Stimulated activated CD8-positive, alpha-beta memory T cell treated with anti-CD3 and anti-CD28 coated beads, Interleukin-7, amount 100 ng/mL, for 48 hours (primary cell): ENCODE data around the gene PDE6C.

Source experiments
- DNase-seq, 2 donors: peaks; one replicate each; pipeline ENCODE4 v3.0.0-alpha.2; 2020; ENCODE audit warnings: low read depth in 1 of 2; ENCODE audit errors: extremely low read depth in 1 of 2

The PDE6C gene

GRCh38 chr10:93701866-93702209 lies 89.5 kb downstream of the PDE6C start:
- DNase-seq, result no peak

- peak; percentile 75 to 79 for DNase-seq
These were observed 90.1 kb downstream of the PDE6C start, which contains the start of gene FRA10AC1 for GRCh38 chr10:93702210-93703001. TSS of gene FRA10AC1 (minus strand) at chr10:93702592. CDS start at chr10:93700106, 2,486 bp downstream.

DNA sequence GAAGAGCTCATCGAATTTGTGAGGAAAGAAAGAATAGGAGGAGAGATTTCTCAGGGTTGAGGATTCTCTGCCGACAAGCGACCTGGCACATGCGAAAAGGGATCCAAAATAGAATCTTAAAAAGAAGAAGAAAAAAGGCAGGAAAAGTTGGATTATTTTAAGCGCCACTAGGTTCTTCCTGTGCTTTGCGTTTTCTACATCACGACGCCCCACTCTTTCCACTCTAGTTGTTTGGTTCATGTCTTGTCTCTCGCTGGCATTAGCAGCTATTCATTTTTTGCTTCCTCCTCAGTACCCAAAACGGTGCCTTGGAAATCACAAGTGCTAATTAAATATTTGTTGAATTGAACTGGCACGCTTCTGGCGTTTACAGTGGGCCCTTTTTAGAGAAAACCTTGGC lies 90.7 kb downstream of the PDE6C start:
- DNase-seq, result no peak

DNA sequence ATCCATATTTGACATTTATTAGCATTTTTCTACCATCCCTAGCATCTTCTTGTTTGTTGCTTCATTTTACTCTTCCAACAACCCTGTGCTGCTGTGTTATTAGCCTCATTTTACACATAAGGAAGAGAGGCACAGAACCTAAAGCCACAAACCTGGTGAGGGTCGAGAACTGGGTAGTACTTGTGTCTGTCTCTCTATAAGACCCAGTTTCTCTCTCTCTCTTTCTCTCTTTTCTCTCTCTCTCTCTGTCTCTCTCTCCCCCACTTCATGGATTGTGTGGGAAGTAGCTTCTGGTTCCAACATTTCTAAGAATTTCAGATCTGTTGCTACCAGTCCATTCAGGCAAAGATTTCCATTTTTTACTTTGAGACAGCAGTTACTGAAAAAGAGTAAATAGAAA lies 91.5 kb downstream of the PDE6C start:
- no peak for DNase-seq

- no peak for DNase-seq
These were observed 92.1 kb downstream of the PDE6C start for GRCh38 chr10:93704451-93704850.

DNA sequence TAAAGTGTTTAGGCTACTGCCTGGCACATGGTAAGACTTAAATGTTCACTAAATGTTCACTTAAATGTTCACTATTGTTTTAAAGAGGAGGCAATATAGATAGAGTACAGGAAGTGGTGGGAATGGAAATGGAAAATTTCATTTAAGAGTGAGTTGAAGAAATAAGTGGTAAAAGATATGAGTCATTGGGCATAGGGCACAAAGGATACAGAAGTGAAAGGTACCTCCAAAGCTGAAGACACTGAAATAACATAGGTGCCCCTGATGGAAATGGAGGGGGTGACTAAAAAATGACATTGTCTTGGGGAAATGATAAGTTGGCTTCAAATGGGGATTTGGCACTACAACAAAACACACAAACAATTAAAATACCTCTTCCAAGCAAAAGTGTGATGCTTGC lies 95.3 kb downstream of the PDE6C start:
- DNase-seq, result no peak

- DNase-seq, result no peak
These were observed 98.1 kb downstream of the PDE6C start for GRCh38 chr10:93710333-93710909.

GRCh38 chr10:93711891-93712290 lies 99.6 kb downstream of the PDE6C start:
- no peak for DNase-seq

- no peak for DNase-seq
These were observed 100.3 kb downstream of the PDE6C start for GRCh38 chr10:93712593-93712992.

DNA sequence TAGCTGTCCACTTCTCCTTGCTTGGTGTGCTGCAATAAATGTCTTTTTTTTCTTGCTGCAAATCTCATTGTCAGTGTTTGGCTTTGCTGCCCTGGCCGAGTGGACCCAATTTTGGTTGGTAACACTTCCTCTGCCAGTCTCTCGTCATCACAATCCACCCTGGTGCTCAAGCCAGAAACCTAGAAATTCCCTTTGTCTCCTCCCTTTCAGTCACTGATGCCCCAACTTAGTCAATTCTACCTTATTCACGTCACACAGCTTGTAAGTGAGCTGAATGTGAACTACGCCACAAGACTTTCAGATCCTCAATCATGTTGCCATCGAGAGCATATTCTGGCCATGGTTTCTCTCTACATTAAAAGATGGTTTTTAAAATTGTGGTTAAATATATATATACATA lies 103.0 kb downstream of the PDE6C start:
- no peak for DNase-seq
